Activated CD8-positive, alpha-beta memory T cell treated with anti-CD3 and anti-CD28 coated beads for 48 hours (primary cell): ENCODE results near the gene ADD1.

Experiments
- DNase-seq, 3 experiments: peaks; one replicate each; pipeline ENCODE4 v3.0.0-alpha.2; 2020; ENCODE audit warnings: low read depth in 2 of 3, low spot score in 2 of 3

ADD1 gene

GRCh38 chr4:2805712-2806389 lies 37.8 kb upstream of the ADD1 start:
- DNase-seq, result no peak

DNA sequence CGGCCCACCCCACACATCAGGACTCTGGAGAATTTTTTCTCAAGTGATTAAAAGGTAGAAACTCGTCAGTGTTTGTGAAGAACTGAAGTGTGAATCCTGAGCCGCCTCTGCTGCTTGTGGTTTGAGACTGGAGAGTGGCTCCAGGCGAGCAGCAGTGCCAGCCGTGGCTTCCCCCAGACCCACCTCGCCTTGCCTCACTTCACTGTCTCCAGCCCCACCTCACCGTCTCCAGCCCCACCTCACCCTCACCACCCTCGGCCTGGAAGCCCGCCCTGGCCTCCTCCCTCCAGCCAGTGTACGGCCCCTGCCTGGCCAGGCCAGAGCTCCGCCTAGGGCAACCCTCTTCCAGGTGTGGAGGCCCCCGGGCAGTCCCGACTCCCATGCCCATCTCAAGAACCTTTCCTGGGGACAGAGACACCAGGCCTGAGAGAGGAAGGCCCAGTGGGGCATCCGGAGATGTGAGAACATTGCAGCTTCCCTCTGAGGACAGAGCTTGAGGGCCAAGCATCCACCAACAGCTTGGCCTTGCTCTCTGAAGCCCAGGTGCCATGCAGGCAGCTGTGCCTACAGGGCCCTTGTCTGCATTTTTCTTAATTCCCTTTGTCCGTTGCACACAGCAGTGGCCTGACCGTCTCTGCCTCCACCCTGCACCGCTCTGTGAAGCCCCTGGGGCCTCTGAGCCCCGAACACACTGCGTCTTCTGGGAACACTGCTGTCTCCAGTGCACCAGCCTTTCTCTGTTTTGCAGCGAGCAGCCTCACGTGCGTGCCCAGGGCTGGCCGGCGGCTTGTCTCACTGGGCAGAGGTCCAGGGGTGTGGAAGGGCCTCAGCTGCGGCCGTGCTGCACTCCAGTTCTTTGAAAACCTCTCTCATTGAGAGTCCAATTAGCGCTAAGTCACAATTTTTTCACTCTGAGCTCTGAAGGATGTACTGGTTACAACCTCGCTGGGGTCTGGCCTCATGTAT lies 37.0 kb upstream of the ADD1 start:
- no peak for DNase-seq

DNA sequence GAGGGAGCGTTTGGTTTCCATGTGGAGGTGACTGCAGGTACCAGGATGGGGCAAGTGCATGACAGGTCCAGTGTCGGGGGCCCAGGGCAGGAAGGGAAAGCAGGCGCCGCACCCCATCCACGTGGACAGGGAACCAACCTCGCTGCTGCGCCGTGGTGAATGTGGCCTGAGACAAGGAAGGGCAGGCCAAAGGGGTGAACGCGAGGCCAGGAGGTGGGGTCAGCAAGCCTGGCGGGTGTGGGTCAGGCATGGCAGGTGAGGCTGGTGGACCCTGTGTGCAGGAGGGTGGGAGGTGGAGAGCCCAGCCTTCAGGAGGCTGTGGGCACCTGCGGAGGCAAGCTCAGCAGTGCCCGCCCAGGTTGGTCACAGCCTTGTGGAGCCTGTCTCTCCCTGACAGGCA lies 36.1 kb upstream of the ADD1 start:
- DNase-seq, result no peak

DNA sequence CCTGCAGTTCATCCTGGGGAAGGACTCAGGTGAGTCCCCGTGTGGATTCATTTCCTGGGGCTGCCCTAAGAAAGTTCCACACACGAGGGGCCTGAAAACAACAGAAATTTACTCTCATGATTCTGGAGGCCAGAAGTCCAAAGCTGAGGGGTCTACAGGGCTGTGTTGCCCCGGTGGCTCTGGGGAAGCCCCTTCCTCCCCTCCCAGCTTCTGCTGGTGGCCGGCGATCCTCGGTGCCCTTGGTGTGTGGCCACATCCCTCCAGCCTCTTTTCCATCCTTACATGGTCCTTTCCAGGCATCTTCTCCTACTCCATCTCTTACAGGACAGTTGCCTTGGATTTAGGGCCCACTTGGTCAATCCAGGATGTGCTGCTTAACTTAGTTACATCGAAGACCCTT lies 35.6 kb upstream of the ADD1 start:
- no peak for DNase-seq

DNA sequence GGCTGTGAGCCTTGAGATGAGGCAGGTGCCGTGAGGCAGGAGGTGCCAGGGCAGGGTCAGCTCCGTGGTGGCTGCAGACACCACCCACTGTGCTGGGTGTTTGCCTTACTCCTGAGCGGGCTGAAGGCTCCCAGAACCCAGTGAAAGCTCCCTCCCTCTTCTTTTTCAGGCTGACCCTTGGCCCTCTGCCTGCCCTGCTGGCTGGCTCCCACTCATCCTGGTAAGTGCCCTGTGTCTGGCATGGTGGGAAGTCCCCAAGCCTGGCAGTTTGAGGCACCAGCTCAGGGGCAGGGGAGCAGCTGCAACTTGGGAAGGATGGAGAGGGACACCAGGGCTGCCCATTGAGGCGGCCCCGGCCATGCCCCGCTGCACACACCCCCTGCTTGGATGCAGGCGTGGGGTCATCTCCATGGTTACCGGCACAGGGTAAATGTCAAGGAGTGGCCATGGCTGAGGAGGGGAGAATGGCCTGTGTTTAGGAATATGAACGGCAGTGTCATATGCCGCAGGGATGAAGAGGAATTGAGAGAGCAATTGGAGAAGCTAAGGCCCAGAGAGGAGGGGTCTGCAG lies 33.9 kb upstream of the ADD1 start:
- no peak for DNase-seq

DNA sequence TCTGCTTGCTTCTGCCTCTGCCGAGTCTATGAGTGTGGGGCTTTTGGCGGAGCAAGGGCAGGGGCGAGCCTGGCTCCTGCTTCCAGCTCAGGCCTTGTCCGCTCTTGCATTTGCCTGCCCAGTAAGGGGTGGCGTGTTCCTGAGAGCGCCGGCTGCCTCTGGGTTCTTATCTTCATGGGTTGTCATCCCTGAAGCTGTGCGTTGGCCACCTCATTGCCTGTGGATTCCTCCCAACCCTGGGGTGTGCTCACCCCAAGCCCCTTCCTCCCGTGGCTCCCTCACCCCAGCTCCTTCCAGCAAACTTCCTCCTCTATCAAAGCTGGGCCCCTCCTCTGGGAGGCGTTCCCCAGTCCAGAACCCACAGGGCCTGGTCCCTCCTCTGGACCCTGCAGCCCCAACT lies 33.3 kb upstream of the ADD1 start:
- DNase-seq, result no peak

DNA sequence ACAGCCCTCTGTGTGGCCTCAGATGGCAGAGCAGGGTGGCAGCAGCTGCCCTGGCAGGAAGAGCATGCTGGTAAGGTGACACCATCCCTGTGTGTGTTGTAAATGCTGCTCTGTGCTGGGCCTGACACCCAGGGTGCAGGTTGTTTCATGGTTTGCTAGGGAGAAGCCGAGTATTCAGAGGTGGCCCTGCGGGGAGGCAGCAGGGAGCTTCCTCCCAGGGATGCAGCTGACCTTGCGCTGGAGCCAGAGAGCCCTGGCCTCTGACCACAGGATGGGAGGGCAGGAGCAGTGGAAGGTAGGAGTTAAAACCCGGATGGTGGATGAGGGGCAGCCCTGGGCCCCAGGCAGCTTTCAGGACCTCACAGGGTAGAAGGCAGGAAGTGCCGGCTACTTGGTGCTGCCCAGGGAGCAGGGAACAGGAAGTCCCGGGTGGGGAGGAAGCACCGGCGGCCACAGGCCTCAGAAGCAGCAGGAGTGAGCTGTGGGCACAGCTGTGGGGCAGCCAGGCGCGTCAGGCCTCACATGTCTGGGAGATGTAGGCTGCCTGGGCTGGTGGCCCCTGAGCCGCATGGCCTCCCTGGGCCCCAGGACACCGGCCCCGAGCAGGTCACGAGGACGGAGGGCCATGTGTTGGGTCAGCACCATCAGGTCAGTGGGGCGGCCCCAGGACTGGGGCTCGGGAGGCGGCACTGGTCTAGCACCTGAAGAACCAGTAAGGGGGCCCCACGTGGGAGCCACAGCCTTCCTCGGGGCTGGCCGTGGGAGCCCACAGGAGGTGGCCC lies 31.6 kb upstream of the ADD1 start:
- peak in 1 of 3 experiments; percentile 51 for DNase-seq

DNA sequence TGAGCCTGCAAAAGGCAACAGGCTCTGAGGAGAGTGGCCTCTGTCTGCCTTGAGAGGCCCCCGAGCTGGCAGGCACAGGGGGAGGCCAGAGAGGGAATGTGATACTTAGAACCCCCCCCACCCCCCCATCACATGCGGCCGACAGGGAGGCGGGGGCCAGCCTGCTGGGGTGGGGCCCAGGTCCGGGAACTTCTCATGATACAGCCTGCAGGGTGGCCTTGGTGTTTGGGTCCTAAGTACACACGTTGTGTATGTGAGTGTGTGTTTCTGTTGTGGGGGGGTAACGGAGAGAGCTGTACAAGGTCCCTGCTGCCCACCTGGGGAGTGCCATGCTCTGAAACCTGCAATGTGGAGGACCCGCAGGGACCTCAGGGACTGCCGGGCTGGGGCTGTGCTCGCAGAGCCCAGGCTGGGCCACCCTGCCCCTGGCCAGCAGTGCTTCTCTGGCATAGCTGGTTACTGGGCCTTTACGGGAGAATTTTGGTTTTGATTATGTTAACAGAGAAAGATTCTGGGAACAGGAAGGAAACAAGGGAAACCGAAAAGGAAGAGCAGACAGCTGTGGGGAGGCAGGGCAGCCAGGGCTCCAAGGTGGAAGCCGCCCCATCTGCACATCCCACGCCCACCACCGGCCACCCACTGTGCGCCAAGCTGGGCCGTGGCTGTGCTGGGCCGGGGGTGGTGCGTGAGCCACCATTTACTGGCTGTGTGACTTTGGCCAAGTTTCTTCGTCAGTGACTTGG lies 30.9 kb upstream of the ADD1 start:
- no peak for DNase-seq

DNA sequence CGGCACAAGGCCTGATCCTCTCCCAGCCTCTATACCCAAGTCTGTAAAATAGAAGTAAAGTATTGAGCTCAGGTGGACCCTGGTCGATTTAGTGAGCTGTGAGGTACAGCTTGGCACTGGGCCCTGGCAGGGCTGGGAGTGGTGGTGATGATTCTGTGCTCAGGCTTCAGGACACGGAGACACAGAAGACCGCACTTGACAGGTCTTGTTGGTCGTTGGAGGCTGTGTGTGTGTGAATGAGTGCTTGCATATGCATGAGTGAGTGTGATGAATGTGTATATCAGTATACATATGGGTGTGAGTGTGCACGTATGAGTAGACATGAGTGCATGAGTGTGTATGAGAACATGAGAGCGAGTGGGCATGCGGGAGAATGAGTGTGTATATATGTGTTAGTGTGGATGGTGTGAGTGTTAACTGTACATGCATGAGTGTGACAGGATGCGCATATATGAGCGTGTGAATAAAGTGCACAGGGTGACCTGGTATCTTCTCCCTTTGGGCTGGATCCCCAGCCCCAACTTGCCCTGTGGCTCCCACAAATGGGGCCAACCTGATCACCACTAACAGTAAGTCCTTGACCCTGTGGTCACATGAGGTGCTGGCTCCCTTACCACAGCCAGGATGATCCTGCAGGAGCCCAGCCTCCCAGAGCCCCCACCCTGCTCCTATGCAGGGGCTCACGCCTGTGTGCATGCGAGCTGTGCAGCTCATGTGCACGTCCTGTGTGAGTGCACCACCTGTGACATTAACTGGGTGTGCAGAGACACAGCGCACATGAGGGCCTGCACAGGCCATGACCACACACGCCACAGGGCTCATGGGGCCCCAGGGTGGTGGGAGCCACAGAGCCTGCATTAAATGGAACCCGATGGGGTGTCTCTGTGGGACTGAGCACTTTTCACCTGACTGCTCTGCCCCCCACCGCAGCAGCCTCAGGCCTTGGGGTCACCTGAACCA lies 29.9 kb upstream of the ADD1 start:
- DNase-seq, result no peak

DNA sequence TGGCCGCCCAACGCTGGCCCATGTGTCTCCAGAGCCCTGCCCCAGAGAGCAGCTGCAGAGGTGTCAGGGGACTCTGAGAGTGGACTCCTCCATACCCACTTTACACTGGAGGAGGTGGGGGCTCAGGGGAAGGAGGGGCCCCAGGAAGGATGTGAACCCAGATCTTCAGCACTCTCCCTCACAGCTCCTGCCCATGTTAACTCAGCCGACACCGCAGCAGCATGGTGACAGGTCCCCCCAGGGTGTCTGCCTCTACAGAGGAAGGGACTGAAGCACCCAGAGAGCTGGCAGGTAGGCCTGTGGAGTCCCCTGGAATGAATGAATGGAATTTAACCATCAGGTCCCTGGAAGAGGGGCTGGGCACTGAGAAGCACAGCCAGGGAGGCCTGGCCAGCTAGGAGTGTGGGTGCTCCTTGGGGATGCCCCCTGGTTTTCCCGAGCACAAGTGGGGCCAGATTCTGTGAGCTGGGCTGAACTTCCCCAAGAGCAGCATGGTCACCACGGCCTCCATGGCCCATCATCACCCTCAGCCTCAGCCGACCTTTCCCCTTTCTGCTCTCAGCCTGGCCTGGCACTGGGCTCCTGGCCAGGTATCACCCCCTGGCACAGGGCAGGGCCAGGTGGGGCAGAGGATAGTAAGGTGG lies 28.9 kb upstream of the ADD1 start:
- no peak for DNase-seq

DNA sequence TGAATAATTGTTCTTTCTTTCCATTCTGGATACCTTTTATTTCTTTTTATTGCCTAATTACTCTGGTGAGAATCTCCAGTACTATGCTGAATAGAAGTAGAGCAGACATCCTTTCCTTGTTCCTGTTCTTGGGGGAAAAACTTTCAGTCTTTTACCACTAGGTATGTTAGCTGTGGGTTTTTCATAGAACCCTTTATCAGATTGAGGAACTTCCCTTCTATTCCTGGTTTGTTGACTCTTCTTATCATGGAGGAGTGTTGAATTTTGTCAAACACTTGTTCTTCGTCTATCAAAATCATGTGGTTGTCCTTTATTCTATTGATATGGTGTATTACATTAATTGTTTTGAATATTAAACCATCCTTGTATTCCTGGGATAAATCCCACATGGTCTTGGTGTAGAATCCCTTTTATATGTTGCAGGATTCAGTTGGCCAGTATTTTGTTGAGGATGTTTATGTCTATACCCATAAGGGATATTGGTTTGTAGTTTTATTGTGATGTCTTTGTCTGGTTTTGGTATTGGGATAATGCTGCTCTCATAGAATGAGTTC lies 27.2 kb upstream of the ADD1 start:
- no peak for DNase-seq

GRCh38 chr4:2817137-2817536 lies 26.5 kb upstream of the ADD1 start:
- DNase-seq, result no peak

- DNase-seq, result no peak
Measured at GRCh38 chr4:2817701-2818350, 25.8 kb upstream of the ADD1 start.

DNA sequence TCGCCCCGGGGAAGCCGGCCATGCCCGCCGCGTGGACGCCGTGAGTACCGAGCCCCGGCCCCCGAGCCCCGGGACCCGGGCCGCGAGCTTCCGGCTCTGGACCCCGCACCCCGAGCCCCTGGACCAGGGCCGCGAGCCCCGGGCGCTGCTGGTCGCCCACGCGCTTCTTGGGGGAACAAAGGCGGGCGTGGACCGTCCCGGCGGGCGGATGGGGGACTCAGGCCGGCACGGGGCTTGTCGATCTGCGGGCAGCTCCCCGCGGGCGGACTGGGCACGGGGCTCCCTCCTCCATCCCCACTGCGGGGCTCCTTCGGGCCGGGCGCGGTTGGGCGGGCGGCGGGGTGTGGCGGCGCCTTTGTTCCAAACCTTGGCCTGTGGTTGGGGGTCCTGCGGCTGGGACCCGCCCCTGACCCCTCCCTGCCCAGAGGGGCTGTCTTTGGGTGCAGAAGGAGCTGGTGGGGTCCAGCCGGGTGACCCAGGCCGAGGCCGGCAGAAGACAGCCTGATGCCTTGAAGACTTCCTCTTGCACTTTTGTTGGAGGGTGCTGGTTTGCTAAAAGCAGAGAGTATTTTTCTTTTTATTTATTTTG lies 25.2 kb upstream of the ADD1 start:
- no peak for DNase-seq

DNA sequence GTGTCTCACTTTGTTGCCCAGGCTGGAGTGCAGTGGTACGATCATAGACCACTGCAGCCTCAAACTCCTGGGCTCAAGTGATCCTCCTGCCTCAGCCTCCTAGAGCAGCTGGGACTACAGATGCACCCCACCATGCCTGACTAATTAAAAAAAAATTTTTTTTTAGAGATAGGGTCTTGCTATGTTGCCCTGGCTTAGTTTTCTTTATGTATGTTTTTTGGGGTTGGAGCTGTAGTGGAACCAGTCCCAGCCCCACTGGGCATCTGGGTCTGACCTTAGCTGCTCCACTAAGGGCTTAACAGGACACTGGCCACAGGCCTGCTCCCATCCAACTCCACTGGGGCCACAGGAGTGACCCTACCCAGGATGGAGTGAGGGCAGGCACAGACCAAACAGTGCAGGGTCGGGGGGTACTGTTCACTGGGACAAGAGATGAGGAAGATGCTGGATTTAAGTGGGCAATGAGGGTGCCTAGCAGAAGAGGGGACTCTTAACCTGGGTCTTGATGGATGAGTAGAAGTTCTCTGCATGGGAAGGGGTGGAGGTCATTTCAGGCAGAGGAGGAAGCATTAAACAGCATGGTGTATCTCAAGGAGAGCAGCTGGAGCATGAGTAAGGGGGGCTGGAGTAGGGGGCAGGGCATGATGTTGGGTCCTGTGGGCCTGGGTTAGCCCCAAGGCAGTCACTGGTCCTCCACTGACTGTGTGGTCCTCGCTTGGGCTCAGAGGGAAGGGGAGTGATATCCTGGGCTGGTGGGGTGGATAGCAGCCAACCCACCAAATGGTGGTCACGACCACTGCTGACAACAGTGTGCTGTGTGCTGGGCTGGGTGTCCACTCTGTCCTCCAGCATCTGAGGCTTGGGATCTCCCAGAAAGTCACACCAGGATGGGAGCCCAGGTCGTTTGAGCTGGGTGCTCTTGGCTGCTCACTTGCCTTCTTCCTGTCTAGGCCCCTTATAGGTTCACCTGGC lies 24.1 kb upstream of the ADD1 start:
- no peak for DNase-seq

- no peak for DNase-seq
Measured at GRCh38 chr4:2820216-2820982, 23.2 kb upstream of the ADD1 start.
